GM12891 (cell line): ENCODE measurements around the gene GALK2.

Experiments
- POLR2A ChIP-seq: IDR thresholded peaks from 2 replicates; pipeline ENCODE4 v1.6.1; 2011; ENCODE audit warnings: low read depth, low read length, control low read depth
- POLR2AphosphoS5 ChIP-seq: IDR thresholded peaks from 2 replicates; pipeline ENCODE4 v1.6.1; 2011; ENCODE audit warnings: low read depth, low read length, control low read depth
- TAF1 ChIP-seq: IDR thresholded peaks from 2 replicates; pipeline ENCODE4 v1.6.1; 2011; ENCODE audit warnings: low read depth, low read length, control low read depth

DNA sequence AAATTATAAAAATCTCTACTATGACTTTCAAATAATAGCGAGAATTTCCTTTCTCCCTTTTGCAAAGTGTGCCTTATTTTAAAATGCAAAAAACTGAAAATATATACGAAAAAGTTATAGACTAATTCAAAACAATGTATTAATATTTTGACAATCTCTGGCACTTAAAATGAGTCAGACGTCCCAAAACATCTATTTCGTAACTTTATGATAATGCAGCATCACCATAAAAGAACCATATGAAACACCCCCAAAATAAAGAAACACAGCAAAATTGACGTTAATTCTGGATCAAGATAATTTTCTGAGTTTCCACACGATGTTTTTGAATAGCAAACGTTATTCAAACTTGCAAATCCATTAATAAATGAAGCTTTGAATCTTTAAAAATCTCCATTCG is 15.7 kb upstream of the GALK2 start:
- TF ChIP-seq POLR2A, result no peak
- TF ChIP-seq POLR2AphosphoS5, result no peak
- no peak for TF ChIP-seq TAF1
